HG03460 (cell line): ENCODE measurements around the gene CLEC7A.

Experiments
- ATAC-seq: cut with Tn5 transposase; IDR thresholded peaks from one replicate; pipeline ENCODE4 v1.9.1; 2021; ENCODE audit not compliant: unreplicated experiment

The CLEC7A gene

GRCh38 chr12:10142976-10143589 lies 13.1 kb upstream of the CLEC7A start:
- no peak for ATAC-seq

- ATAC-seq, result no peak
Observed at GRCh38 chr12:10140001-10140400, 10.0 kb upstream of the CLEC7A start.

- no peak for ATAC-seq
Observed at GRCh38 chr12:10136637-10137205, 6.7 kb upstream of the CLEC7A start.

- ATAC-seq, result no peak
Observed at GRCh38 chr12:10135126-10135525, 5.1 kb upstream of the CLEC7A start.

- ATAC-seq, result no peak
Observed at GRCh38 chr12:10132850-10133370, 2.9 kb upstream of the CLEC7A start.

- no peak for ATAC-seq
Observed at GRCh38 chr12:10131111-10131690, 1.2 kb upstream of the CLEC7A start.

- ATAC-seq, result no peak
Observed at GRCh38 chr12:10128687-10129086, 1.3 kb downstream of the CLEC7A start.

GRCh38 chr12:10126413-10126812 lies 3.6 kb downstream of the CLEC7A start:
- ATAC-seq, result no peak

GRCh38 chr12:10122689-10123088 lies 7.3 kb downstream of the CLEC7A start:
- no peak for ATAC-seq

- ATAC-seq, result no peak
Observed at GRCh38 chr12:10121278-10121677, 8.7 kb downstream of the CLEC7A start.

- ATAC-seq, result no peak
Observed at GRCh38 chr12:10119066-10119465, 10.9 kb downstream of the CLEC7A start.

- no peak for ATAC-seq
Observed at GRCh38 chr12:10115890-10116289, 14.1 kb downstream of the CLEC7A start.

- no peak for ATAC-seq
Observed at GRCh38 chr12:10115311-10115710, 14.7 kb downstream of the CLEC7A start.

GRCh38 chr12:10113920-10114319 lies 16.1 kb downstream of the CLEC7A start:
- ATAC-seq, result no peak

- ATAC-seq, result no peak
Observed at GRCh38 chr12:10113075-10113474, 16.9 kb downstream of the CLEC7A start.

GRCh38 chr12:10111451-10111850 lies 18.5 kb downstream of the CLEC7A start:
- ATAC-seq, result no peak

GRCh38 chr12:10110256-10110844 lies 19.6 kb downstream of the CLEC7A start:
- no peak for ATAC-seq

GRCh38 chr12:10102322-10102721 lies 27.7 kb downstream of the CLEC7A start:
- ATAC-seq, result no peak

GRCh38 chr12:10101648-10102220 lies 28.3 kb downstream of the CLEC7A start:
- ATAC-seq, result no peak

GRCh38 chr12:10101042-10101579 lies 28.9 kb downstream of the CLEC7A start:
- no peak for ATAC-seq

- no peak for ATAC-seq
Observed at GRCh38 chr12:10098791-10099190, 31.2 kb downstream of the CLEC7A start, which contains the start of gene CLEC1A. TSS of gene CLEC1A (minus strand) at chr12:10098985. CDS start at chr12:10098922, 63 bp downstream.
